GM12878 (cell line): ENCODE data around the gene UBE2F. TPM values are rescaled to one million over a fixed set of nuclear protein-coding genes. Genes with fewer than 3 reads are reported as not detected.

Experiments
- ATAC-seq: fragments of 200-7000 bp; cut with Tn5 transposase; 3 replicates; pipeline ENCODE4 v1.9.1; 2020; ENCODE audit warnings: mild to moderate bottlenecking, moderate library complexity
- BruUV-seq: library from RNA; stranded (reverse); fragments of 400-500 nt; replicated peaks from 2 replicates; lab custom pipeline; 2021; lab: Mats Ljungman, UMichigan
- CTCF ChIA-PET: fragments of 300-600 bp; sonication (Branson Sonifier 250); formaldehyde crosslinking; extraction: SDS; loops from one replicate; lab custom pipeline; 2021; ENCODE audit warnings: inconsistent platforms; lab: Yijun Ruan, JAX
- POLR2A ChIA-PET: fragments of 350-600 bp; formaldehyde crosslinking; extraction: SDS; loops from one replicate; lab custom pipeline; 2021; ENCODE audit warnings: inconsistent platforms; lab: Charles Lee
- RAD21 ChIA-PET: fragments of 300-600 bp; sonication (Branson Sonifier 250); formaldehyde crosslinking; loops from one replicate; lab custom pipeline; 2023; ENCODE audit warnings: antibody characterized with exemption; ENCODE audit not compliant: unreplicated experiment; lab: Charles Lee
- SMC1A ChIA-PET: fragments of 300-600 bp; sonication (Branson Sonifier 250); formaldehyde crosslinking; loops from one replicate; lab custom pipeline; 2023; ENCODE audit not compliant: unreplicated experiment, uncharacterized antibody; lab: Charles Lee
- DNase-seq: peaks from one replicate; pipeline ENCODE4 v3.0.0-alpha.2; 2011; ENCODE audit warnings: low read depth, low spot score
- FAIRE-seq: peaks from 3 replicates; lab custom pipeline; 2011; peaks lifted over from hg19 to GRCh38; lab: Jason Lieb, UNC
- H2AFZ ChIP-seq: 2 replicates; pipeline ENCODE4 v1.6.0; 2011; ENCODE audit warnings: low read depth, low read length, control low read depth; ENCODE audit not compliant: control insufficient read depth
- H3K27ac ChIP-seq: 2 replicates; pipeline ENCODE4 v1.5.1; 2011; ENCODE audit warnings: control low read depth; ENCODE audit not compliant: control insufficient read depth, insufficient read depth
- H3K27me3 ChIP-seq, 2 experiments: replicated peaks in 1 of 2; 2 replicates each; pipeline versions ENCODE4 v1.6.0 to v1.6.1; 2011; ENCODE audit warnings: low read length in 1 of 2; ENCODE audit not compliant: control insufficient read depth in 2 of 2, insufficient read depth in 2 of 2
- H3K36me3 ChIP-seq, 2 experiments: 2 replicates each; pipeline ENCODE4 v1.5.1; 2011; ENCODE audit warnings: low read length in 1 of 2; ENCODE audit not compliant: control insufficient read depth in 2 of 2, insufficient read depth in 2 of 2
- H3K4me1 ChIP-seq: 2 replicates; pipeline ENCODE4 v1.6.1; 2011; ENCODE audit warnings: mild to moderate bottlenecking, low read length, moderate library complexity, mixed read lengths; ENCODE audit not compliant: control insufficient read depth, insufficient read depth
- H3K4me2 ChIP-seq: 2 replicates; pipeline ENCODE4 v1.6.0; 2011; ENCODE audit warnings: control low read depth; ENCODE audit not compliant: control insufficient read depth, insufficient read depth
- H3K4me3 ChIP-seq: fragments of 200-600 bp; sonication (generic); 2 replicates; pipeline ENCODE4 v1.5.1; 2016
- H3K79me2 ChIP-seq: 2 replicates; pipeline ENCODE4 v1.6.0; 2011; ENCODE audit warnings: low read length; ENCODE audit not compliant: control insufficient read depth, insufficient read depth
- H3K9ac ChIP-seq: 2 replicates; pipeline ENCODE4 v1.8.0; 2011; ENCODE audit warnings: low read length, control low read depth, mixed read lengths; ENCODE audit not compliant: control insufficient read depth, insufficient read depth
- H3K9me3 ChIP-seq: replicated peaks from 3 replicates; pipeline ENCODE4 v1.5.1; 2011; ENCODE audit warnings: mild to moderate bottlenecking, low read length; ENCODE audit not compliant: control insufficient read depth, insufficient read depth
- H4K20me1 ChIP-seq: 2 replicates; pipeline ENCODE4 v1.6.0; 2011; ENCODE audit not compliant: control insufficient read depth, insufficient read depth
- ATF7 ChIP-seq: fragments of 450-650 bp; IDR thresholded peaks from 2 replicates; pipeline ENCODE4 v1.6.1; 2016; ENCODE audit warnings: low read depth, mild to moderate bottlenecking
- DPF2 ChIP-seq: fragments of 450-650 bp; IDR thresholded peaks from 2 replicates; pipeline ENCODE4 v1.6.1; 2017; ENCODE audit warnings: mild to moderate bottlenecking
- IKZF2 ChIP-seq, 2 experiments: fragments of 450-650 bp; IDR thresholded peaks; 2 replicates each; pipeline ENCODE4 v1.6.1; 2017; ENCODE audit warnings: mild to moderate bottlenecking in 2 of 2, moderate library complexity in 2 of 2
- JUNB ChIP-seq: IDR thresholded peaks from 2 replicates; pipeline ENCODE4 v1.6.1; 2016; ENCODE audit warnings: antibody characterized with exemption, mild to moderate bottlenecking
- KLF5 ChIP-seq: fragments of 450-650 bp; IDR thresholded peaks from 2 replicates; pipeline ENCODE4 v1.6.1; 2014; ENCODE audit warnings: mild to moderate bottlenecking; ENCODE audit not compliant: partially characterized antibody
- MYB ChIP-seq: fragments of 150-350 bp; IDR thresholded peaks from 2 replicates; pipeline ENCODE4 v1.6.1; 2014; ENCODE audit warnings: mild to moderate bottlenecking, low read depth, low read length, borderline replicate concordance
- TBL1XR1 ChIP-seq: IDR thresholded peaks from 2 replicates; pipeline ENCODE4 v1.6.1; 2012; ENCODE audit warnings: low read depth, low read length, improper control_type of control experiment
- ZNF592 ChIP-seq: fragments of 450-650 bp; IDR thresholded peaks from 2 replicates; pipeline ENCODE4 v1.6.1; 2017; ENCODE audit warnings: mild to moderate bottlenecking, moderate library complexity
- WGBS: methylation state at CpG from one replicate; pipeline ENCODE4 v1.1.6; 2016; ENCODE audit warnings: low lambda C conversion rate; ENCODE audit not compliant: insufficient replicate concordance, insufficient coverage; ENCODE audit errors: missing lambda C conversion rate; 5-methylcytosine and 5-hydroxymethylcytosine counted together
- in situ Hi-C: fragments of 300-500 bp; cut with MboI; formaldehyde crosslinking; loops from 9 replicates; pipeline ENCODE4 v1.14.3; 2018; ENCODE audit warnings: mixed read lengths
- intact Hi-C: fragments of 100-400 bp; cut with micrococcal nuclease; formaldehyde crosslinking; loops from one replicate; pipeline ENCODE4 v1.14.2; 2022; ENCODE audit not compliant: unreplicated experiment
- polyA plus RNA-seq, 11 experiments: library from polyadenylated mRNA; depleted of rRNA in 4 of 11; unstranded in 6 of 11; stranded (reverse) in 5 of 11; fragments of >200 nt; fragmentation: Nextera tagmentation in 4 of 11; fragmentation: Illumina TruSeq in 1 of 11; extraction: Ambion mirVana in 4 of 11; extraction: Trizol in 1 of 11; gene quantifications; 1 replicate in 1 of 11; 2 replicates in 10 of 11; pipeline versions ENCODE4 v1.2.1 to v1.2.3, GENCODE V29; 2011 to 2016; ENCODE audit warnings: inconsistent platforms in 2 of 11, missing spikeins in 2 of 11, low read depth in 1 of 11
- total RNA-seq, 4 experiments: library from RNA; depleted of rRNA in 3 of 4; stranded (reverse); fragments of >200 nt in 3 of 4; fragmentation: Illumina TruSeq in 1 of 4; extraction: Trizol in 1 of 4; gene quantifications; 2 replicates each; pipeline versions ENCODE4 v1.2.1 to v1.2.3, GENCODE V29; 2013 to 2021
- TF ChIP-seq, protein P1 (sequence below): fragments of 450-650 bp; IDR thresholded peaks from 2 replicates; pipeline ENCODE4 v1.6.1; 2017; ENCODE audit warnings: mild to moderate bottlenecking
- TF ChIP-seq, protein P2 (sequence below): fragments of 450-650 bp; formaldehyde crosslinking; IDR thresholded peaks from 2 replicates; pipeline ENCODE4 v1.4.0; 2020; ENCODE audit warnings: mild to moderate bottlenecking, moderate library complexity
- TF ChIP-seq, protein P3 (sequence below): IDR thresholded peaks from 2 replicates; pipeline ENCODE4 v1.6.1; 2011; ENCODE audit warnings: borderline replicate concordance, low read depth, mild to moderate bottlenecking, moderate library complexity, low read length; ENCODE audit not compliant: insufficient read depth, poor library complexity, severe bottlenecking

Gene UBE2F
- total and polyA plus RNA-seq, 10 of the 15 experiments (the other 5 are each of a cell fraction or from before 2014, with no cell fraction given): 12.3 to 64.4 (median 31.5) TPM

GRCh38 chr2:238032755-238033337 is 66.0 kb downstream of the UBE2F start:
- Histone ChIP-seq H3K79me2 (no peaks in the 10 kb centered on the region), H2AFZ (no peak overlapping the region), H3K4me1 (peaks cover 6% of the 10 kb centered on the region; the same call in 1 of the 2 replicates), H3K27me3 (no peaks in the 10 kb centered on the region), H4K20me1 (no peaks in the 10 kb centered on the region), H3K9me3 (no peaks in the 10 kb centered on the region), H3K4me3 (no peak overlapping the region), H3K36me3 (peaks cover 5 to 13% of the 10 kb centered on the region in 2 experiments), H3K9ac (no peak overlapping the region), H3K4me2 (no peak overlapping the region), H3K27ac (no peak overlapping the region)
- ATAC-seq (peak; percentile 80), DNase-seq (no peak), FAIRE-seq (no peak)
- WGBS: 47% methylated on average over 4 of the region's 4 CpGs
- SMC1A ChIA-PET: interaction anchor here (1.7 to 1.8 kb wide), 2 partner anchors 23 to 64 kb away, joined by 3 to 4 read pairs; no protein-coding TSS in a partner anchor
- CTCF ChIA-PET: interaction anchor here (0.6 kb wide), 1 partner anchor 53 kb away, joined by 3 read pairs; no protein-coding TSS in a partner anchor
- POLR2A ChIA-PET: interaction anchor here (0.7 kb wide), 1 partner anchor 27 kb away, joined by 3 read pairs; no protein-coding TSS in a partner anchor
- RAD21 ChIA-PET: interaction anchor here (0.9 kb wide), 1 partner anchor 227 kb away, joined by 3 read pairs; no protein-coding TSS in a partner anchor
- no TSS peak for BruUV-seq
- in situ Hi-C loops (no loop called here), intact Hi-C loops (no loop called here)
- TF ChIP-seq, protein P1, sequence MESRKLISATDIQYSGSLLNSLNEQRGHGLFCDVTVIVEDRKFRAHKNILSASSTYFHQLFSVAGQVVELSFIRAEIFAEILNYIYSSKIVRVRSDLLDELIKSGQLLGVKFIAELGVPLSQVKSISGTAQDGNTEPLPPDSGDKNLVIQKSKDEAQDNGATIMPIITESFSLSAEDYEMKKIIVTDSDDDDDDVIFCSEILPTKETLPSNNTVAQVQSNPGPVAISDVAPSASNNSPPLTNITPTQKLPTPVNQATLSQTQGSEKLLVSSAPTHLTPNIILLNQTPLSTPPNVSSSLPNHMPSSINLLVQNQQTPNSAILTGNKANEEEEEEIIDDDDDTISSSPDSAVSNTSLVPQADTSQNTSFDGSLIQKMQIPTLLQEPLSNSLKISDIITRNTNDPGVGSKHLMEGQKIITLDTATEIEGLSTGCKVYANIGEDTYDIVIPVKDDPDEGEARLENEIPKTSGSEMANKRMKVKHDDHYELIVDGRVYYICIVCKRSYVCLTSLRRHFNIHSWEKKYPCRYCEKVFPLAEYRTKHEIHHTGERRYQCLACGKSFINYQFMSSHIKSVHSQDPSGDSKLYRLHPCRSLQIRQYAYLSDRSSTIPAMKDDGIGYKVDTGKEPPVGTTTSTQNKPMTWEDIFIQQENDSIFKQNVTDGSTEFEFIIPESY: no peak
- TF ChIP-seq IKZF2 (IDR thresholded peaks at IDR 0.05): no peak; a peak in 1 of 4 replicates
- no peak for TF ChIP-seq DPF2
- TF ChIP-seq, protein P2, sequence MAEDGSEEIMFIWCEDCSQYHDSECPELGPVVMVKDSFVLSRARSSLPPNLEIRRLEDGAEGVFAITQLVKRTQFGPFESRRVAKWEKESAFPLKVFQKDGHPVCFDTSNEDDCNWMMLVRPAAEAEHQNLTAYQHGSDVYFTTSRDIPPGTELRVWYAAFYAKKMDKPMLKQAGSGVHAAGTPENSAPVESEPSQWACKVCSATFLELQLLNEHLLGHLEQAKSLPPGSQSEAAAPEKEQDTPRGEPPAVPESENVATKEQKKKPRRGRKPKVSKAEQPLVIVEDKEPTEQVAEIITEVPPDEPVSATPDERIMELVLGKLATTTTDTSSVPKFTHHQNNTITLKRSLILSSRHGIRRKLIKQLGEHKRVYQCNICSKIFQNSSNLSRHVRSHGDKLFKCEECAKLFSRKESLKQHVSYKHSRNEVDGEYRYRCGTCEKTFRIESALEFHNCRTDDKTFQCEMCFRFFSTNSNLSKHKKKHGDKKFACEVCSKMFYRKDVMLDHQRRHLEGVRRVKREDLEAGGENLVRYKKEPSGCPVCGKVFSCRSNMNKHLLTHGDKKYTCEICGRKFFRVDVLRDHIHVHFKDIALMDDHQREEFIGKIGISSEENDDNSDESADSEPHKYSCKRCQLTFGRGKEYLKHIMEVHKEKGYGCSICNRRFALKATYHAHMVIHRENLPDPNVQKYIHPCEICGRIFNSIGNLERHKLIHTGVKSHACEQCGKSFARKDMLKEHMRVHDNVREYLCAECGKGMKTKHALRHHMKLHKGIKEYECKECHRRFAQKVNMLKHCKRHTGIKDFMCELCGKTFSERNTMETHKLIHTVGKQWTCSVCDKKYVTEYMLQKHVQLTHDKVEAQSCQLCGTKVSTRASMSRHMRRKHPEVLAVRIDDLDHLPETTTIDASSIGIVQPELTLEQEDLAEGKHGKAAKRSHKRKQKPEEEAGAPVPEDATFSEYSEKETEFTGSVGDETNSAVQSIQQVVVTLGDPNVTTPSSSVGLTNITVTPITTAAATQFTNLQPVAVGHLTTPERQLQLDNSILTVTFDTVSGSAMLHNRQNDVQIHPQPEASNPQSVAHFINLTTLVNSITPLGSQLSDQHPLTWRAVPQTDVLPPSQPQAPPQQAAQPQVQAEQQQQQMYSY (CRISPR knock-in tag): no peak
- no peak for TF ChIP-seq ZNF592
- no peak for TF ChIP-seq ATF7
- peak; percentile 32; the same call in 1 of the 2 replicates for TF ChIP-seq JUNB
- TF ChIP-seq, protein P3, sequence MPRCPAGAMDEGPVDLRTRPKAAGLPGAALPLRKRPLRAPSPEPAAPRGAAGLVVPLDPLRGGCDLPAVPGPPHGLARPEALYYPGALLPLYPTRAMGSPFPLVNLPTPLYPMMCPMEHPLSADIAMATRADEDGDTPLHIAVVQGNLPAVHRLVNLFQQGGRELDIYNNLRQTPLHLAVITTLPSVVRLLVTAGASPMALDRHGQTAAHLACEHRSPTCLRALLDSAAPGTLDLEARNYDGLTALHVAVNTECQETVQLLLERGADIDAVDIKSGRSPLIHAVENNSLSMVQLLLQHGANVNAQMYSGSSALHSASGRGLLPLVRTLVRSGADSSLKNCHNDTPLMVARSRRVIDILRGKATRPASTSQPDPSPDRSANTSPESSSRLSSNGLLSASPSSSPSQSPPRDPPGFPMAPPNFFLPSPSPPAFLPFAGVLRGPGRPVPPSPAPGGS: no peak
- no peak for TF ChIP-seq TBL1XR1
- TF ChIP-seq KLF5: no peak
- TF ChIP-seq MYB: no peak
